ENCODE results near the gene SOST.
"Not testable (repeated sequence)": the region's sequence is repeated elsewhere in the genome, so short reads cannot be mapped to it uniquely, and the experiment has no call there.

The SOST gene

DNA sequence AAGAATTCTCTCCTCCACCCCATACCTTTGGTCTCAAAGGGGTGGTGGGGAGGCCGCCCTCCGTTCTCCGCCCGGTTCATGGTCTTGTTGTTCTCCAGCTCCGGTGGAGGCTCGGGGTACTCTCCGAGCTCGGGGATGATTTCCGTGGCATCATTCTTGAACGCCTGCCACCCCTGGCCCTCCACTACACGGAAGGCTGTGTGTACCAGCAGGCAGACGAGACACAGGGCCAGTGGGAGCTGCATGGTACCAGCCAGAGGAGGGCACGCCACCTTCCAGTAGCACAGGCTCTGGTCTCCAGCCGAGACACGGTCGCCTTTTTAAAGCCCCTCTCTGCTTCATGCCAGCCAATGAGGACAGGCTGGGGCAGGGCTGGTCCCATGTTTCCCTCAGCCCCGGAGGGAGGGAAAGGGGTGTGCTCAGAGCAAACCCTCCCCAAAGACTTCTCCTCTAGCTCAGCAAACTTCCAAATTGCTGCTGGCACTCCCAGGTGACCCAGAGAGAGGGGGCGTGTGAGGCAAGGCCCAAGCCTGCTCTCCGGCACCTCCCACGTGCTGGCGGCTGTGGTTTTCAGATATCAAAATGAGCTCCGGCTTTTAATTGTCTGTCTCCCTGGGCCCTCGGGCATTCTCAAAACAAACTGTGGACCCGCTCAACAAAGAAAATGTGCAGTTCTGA is at the start of gene SOST:
Gene SOST (minus strand): TSS at position 295 of the 678 bp plus-strand sequence. CDS start 50 bp downstream, at position 245.
- DNase-seq = no peak

DNA sequence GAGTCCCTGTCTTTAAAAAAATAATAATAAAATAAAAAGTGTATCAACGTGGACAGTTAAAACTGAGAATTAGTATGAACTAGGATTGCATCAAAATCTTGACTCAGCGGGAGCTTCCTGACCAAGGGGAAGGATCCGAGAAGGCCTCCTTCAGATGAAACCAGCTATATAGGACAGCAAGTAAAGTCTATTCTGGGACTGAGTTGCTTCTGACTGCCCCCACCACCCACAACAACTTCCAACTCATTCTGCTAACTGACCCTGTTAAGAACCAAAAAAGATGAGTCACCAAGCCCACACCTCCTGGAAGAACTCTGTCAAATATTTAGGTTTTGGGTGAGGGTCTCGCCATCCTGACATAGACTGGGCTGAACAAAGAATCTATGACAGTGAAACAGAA is 49.5 kb upstream of the SOST start:
- DNase-seq = no peak

DNA sequence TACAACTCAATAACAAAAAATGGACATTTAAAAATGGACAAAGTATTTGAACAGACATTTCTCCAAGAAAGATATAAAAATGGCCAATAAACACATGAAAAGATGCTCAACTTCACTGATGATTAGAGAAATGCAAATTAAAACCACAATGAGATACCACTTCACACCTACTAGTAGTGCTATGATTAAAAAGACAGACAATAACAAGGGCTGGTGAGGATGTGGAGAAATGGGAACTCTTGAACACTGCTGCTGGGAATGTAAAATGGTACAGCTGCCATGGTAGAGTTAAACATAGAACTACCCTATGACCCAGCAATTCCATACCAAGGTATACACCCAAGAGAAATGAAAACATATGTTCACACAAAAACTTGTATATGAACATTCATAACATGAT is 46.5 kb upstream of the SOST start:
- DNase-seq = no peak

DNA sequence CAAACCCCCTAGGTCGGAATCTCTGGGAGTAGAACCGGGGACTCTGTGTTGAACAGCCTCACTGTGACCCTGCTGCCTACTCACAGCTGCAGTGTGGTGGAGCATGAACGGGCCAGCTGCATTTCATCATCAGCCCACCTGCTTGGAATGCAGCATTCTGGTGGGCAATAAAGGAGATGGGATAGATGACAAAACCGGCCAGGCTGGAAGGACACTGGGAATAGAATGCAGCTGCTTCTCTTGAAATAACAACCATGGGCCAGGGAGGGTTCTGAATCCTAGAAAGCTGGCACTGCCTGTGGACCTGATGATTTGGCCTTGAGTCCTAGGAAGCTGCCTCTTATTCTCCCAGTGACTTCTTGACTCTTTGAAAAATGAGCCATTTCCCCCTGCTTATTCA is 45.2 kb upstream of the SOST start:
- no peak for DNase-seq

DNA sequence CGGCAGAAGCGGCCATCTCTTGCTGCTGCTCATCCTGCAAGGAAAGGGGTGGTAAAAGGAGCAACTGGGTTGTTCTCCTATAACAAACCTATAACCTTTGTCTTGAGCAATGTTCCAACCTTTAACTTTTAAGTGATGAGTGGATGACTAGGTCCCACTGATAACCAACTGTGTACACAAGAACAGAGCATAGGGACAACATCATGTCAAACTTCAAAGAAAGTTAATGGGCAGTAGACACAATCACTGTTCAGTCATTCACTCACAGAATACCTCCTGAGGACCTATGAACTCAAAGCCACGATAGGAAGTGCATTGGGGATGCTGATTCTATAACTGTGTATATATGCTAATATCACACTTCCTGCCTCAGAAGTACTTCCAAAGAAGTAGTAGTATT is 43.3 kb upstream of the SOST start:
- no peak for DNase-seq

DNA sequence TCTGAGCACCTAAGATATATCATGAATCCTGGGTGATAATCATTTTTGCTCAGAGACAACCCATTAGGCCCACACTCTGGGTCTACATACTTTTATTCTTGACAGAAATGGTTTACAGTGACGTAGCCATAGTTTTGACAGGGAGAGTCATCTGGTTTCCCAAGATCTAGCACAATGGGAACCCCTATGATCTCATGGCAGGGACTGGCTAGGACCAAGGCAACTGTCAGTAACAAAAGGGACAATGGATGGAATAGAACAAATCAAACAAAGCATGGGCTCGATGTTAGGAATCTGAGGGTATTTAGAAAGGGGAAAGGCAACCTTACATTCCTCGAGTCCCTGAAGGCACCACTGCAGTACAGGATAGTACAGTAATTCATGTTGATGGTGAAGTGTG is 42.1 kb upstream of the SOST start:
- no peak for DNase-seq

DNA sequence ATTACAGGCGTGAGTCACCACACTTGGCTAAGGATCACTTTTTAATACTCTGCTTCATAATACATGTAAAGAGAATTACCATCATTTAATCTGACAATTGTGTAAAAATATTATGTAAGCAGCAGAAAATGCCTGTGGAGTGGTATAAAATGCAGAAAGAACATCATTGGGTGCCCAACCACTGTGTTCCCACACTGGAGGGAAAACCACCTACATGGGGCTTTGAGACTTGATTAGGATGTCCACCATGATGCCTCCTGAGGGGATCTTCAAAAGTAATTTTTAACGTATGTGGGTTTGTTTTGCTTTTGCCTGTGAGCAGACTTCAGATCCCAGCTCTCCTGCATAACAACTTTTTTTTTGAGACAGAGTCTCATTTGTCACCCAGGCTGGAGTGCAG is 40.5 kb upstream of the SOST start:
- no peak for DNase-seq

DNA sequence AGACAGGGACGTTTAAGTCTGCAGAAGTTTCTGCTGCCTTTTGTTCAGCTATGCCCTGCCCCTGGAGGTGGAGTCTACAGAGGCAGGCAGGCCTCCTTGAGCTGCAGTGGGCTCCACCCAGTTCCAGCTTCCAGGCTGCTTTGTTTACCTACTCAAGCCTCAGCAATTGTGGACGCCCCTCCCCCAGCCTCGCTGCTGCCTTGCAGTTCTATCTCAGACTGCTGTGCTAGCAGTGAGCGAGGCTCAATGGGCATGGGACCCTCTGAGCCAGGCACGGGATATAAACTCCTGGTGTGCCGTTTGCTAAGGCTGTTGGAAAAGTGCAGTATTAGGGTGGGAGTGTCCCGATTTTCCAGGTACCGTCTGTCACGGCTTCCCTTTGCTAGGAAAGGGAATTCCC is 39.4 kb upstream of the SOST start:
- not testable (repeated sequence) for DNase-seq

DNA sequence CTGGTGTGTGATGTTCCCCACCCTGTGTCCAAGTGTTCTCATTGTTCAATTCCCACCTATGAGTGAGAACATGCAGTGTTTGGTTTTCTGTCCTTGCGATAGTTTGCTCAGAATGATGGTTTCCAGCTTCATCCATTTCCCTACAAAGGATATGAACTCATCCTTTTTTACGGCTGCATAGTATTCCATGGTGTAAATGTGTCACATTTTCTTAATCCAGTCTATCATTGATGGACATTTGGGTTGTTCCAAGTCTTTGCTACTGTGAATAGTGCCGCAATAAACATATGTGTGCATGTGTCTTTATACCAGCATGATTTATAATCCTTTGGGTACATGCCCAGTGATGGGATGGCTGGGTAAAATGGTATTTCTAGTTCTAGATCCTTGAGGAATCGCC is 34.1 kb upstream of the SOST start:
- DNase-seq = not testable (repeated sequence)

DNA sequence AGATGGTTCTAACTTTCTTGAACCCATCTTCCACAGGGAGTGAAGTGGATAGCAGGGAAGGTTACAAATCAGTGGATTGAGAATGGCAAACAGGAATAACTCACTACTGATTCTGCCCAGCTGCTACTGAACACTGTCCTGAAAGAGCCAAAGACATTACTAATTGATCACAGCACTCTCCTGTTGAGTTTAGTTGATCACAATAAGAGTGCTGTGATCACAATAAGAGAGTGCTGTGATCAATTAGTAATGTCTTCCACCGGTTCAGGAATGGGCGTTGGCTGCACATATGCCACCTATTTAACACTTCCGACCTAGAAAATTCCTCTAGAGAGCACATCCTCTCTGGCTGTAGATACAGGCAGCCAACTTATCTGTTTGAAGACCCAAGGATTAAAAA is 33.0 kb upstream of the SOST start:
- peak; percentile 90 to 98 for DNase-seq

DNA sequence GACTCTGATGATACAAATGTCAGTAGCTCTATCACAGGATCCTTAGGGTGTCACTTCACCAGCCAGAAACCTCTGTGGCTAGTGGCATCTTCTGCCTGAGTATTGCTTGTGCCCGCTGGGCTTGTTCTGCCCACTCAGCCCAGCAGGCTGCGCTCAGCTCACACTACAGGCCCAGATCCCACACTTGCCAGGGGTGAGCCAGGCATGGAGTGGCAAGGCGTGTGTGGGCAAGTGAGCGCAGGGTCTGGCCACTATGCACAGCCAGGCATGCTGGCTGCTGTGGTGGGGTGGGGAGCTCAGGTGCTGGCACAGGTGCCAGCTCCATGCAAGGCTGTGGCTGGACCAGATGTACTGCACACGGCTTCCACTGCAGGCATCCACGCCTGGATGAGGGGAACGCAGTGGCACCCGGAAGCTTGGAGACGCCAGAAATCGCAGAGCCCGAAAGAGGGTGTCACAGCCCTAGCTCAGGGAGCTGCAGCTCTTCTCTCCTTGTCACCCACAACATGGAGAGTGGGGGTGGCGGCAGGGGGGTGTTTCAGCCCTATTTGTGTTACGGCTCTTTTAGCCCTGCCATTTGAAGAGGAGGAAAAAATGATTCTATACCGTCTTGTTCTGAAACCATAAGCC is 31.8 kb upstream of the SOST start:
- DNase-seq = peak; percentile 45 to 72

DNA sequence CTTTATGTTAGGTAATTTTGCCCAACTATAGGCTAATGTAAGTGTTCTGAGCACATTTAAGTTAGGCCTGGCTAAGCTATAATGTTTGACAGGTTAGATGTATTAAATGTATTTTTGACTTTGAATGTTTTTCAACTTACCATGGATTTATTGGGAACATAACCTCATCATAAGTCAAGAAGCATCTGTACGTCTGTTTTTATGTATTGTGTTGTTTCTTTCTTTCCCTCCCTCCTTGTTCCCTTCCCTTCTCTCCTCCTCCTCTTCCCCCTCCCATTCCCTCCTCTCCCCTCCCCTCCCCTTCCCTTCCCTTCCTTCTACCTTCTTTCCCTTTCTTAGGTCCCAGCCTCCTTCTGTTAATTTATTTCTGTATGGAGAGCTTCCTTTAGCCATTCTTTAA is 30.9 kb upstream of the SOST start:
- DNase-seq = no peak

DNA sequence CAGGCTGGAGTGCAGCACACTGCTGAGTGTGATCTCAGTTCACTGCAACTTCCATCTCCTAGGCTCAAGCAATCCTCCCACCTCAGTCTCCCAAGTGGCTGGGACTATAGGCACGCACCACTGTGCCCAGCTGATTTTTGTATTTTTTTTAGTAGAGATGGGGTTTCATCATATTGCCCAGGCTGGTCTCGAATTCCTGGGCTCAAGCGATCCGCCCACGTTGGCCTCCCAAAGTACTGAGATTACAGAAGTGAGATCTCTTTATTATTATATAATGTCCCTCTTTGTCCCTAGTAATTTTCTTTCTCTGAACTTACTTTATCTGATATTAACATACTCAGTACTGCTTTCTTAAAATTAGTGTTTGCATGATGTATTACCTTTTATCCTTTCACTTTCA is 29.9 kb upstream of the SOST start:
- DNase-seq = no peak

DNA sequence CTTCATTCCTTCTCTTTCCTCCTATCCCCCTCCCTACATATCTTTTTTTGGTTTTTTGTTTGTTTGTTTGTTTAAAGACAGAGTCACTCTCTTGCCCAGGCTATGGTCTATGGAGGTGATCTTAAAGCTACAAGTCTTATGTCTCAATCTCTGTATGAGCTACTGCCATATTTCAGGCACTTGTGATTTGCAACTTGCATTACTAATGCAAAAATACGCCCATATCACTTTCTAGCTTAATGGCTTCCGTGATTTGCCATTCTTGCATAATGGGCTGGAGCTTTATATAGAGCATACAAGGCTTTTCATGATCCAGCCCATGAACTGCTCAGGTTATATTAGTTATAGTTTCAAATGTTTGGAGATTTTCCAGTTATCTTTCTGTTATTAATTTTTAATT is 29.1 kb upstream of the SOST start:
- DNase-seq = no peak

DNA sequence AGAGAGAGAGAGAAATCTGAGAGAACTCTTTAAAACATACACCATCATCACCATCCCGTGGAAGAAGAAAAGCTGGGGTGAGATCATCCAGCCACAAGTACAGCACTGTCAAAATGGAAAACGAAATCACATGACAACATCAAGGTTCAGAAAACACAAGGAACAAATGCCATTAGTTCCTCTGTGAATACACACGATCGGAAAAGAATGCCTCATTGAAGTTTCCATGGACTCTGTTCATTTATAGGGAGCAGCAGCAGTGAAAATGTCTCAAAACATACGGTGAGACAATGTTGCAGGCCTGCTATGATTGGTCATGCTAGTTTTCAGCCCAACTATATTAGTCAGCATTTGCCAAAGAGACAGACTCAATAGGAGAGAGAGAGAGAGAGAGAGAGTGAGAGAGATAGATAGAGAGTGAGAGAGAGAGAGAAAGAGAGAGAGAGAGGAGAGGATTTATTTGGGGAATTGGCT is 26.1 kb upstream of the SOST start:
- no peak for DNase-seq

DNA sequence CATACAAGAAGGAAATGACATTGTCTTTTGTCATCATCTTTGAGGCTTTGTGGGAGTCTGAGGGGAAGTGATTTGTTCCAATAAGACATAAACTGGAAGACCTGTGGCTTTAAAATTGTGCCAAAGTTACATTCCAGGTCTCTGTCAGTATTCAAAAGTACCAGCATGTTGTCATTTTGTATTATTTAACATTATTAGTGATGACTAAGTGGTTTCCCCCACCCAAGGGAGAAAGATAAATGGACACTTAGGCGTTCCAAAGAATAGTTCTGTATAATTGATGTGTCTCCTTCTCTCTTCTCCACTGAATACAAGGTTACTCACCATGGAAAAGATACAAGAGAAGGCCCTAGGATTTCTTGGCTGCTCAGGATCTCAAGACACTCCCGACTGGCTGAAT is 25.5 kb upstream of the SOST start:
- DNase-seq = no peak

DNA sequence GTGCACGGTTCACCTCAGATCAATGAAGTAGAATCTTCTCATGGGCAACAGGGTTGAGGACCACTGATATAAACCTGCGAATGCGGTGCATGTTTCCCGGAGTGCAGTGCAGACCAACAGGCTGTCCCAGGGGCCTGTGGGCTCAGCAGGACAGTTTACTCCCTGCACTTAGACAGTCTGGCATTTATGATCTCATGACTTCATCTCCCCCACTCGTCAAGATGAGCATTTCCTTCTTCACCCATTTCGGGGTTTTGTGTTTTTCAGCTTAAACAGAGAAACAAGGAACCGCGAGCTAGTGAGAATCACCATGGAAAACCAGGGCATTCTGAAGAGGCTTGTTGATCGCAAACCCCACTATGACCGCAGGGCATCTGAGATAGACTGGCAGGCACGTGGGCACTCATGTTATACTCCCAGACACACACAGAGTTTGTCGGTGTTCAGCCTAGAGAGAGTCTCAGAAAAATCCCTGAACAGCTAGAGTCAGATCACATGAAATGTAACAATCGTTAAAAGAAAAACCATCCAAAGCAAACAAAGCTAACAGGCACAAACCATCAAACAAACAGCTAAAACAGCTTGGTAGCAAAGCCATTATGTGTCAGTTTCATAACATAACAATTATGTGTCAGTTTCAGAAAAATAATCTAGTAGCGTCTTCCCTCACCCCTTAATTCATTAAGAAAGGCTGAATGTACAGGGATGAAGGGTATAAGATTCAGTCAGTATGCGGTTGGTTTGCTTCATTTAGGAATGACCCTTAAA is 24.5 kb upstream of the SOST start:
- no peak for DNase-seq

DNA sequence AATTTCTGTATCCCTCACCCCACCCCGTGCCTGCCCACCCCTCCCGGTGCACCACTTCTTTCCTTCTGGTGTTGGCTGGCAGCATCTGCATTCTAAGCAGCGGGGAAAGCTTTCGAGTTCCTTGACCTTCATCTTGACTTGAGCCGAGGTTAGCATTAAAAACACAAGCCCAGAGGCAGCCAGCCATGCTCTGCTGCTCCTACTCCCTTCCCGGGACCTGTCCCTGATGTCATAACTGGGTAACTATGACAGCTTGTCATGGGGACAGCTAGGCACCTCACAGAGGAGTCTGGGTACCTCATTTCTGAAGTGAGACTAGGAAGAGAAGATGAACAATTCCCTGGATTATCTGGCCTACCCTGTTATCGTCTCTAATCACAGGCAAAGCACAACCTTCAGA is 21.5 kb upstream of the SOST start, which contains the start of gene CFAP97D1:
Gene CFAP97D1 (plus strand): TSS at position 301 of the 400 bp plus-strand sequence. CDS start 28 bp downstream, at position 329.
- DNase-seq = no peak

DNA sequence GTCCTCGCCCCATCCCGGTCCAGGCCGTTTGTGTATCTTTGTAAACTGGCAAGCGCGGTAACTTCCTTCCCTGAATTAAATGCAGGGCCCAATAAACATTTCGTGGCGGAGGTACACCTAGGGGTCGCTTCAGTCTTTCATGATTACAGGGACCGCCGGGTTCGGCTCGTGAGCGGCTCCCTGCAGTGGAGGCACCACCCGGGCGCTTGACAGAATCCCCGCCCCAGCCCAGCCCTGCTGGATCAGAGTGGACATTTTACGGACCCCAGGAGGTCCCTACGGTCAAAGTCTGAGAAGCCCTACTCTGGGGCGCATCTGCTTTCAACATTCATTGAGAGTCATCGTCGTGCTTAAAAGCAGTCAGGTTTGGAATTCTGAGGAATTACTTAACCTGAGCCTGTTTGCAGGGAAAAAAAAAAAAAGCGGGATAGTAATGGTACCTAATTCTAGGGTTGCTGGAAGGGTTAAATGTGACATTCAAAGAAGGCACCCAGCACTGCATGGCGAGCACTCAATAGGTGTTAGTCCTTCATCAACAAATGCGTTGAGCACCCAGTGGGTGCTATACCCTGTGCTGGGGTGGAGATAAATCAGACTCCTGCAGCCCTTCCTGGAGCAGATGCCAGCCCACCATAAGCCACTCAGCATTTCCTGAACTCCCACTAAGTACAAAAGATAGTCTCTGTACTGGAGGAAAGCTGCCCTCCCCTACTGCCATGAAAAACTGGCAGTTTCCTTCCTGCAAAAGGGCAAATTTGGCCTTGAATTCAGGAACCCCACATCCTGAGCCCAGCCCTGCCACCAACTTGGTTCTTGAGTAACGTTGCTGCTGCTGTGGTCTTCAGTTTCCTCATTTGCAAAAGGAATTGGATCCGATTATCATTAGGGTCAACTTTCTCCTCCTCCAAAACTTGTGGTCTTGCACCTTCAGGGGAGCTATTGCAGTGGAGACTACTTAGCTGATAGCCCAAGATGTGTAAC is 20.8 kb upstream of the SOST start:
- peak; percentile 30 to 75 for DNase-seq

DNA sequence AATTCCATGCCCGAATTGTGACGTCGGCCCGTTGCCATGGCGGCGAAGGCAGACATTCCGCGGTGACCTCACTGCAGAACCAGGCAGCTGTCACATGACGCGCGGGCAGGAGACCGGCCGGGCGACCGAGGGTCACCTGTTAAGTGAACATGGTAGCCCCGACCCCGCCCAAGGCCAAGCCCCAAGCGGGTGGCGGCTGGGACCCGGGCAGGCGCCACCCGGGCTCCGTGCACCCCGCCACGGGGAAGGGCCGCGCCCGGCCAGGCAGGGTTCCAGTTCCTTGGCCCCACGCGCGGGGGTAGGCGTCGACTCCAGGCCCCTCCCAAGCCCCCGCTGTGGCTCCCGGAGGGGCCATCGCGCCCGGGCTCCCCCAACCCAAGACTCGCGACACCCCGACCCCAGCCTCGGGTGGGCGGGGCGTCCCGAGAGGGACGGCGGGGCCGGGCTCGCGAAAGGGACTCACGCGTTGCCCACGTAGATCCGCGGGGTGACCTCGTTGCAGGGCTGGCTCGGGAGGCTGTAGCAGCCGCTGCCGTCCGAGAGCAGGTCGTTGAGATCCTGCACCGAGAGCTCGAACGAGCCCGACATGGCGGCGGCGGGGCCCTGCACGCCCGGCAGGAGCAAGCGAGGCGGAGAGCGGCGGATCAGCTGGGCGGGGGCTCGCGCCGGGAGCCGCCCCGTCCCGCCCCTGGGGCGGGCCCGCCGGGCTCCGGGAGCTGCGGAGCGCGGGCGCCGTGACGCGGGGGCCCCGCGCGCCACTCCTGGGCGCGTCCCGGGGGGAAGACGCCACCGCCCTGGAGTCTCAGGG is 19.9 kb upstream of the SOST start, which contains the start of gene DUSP3:
Gene DUSP3 (minus strand): TSS at position 641 of the 808 bp plus-strand sequence. CDS start 53 bp downstream, at position 588.
- DNase-seq = peak; percentile 44 to 75

Data from NCI-H524 (cell line).